OCI-LY1 (cell line): ENCODE results near the gene ALOX5.

Experiments used
- EZH2 ChIP-seq: fragments of 200-600 bp; sonication (generic), shearing (Covaris generic); IDR thresholded peaks from 2 replicates; pipeline ENCODE4 v1.8.0; 2017; ENCODE audit warnings: borderline replicate concordance, mixed run types, mild to moderate bottlenecking, antibody characterized with exemption, low read length, moderate library complexity, mixed read lengths
- TF ChIP-seq, protein P1 (sequence below): fragments of 200-600 bp; sonication (generic), shearing (Covaris generic); IDR thresholded peaks from 2 replicates; pipeline ENCODE4 v1.5.1; 2017; ENCODE audit warnings: mild to moderate bottlenecking, antibody characterized with exemption, low read length, moderate library complexity, mixed read lengths

DNA sequence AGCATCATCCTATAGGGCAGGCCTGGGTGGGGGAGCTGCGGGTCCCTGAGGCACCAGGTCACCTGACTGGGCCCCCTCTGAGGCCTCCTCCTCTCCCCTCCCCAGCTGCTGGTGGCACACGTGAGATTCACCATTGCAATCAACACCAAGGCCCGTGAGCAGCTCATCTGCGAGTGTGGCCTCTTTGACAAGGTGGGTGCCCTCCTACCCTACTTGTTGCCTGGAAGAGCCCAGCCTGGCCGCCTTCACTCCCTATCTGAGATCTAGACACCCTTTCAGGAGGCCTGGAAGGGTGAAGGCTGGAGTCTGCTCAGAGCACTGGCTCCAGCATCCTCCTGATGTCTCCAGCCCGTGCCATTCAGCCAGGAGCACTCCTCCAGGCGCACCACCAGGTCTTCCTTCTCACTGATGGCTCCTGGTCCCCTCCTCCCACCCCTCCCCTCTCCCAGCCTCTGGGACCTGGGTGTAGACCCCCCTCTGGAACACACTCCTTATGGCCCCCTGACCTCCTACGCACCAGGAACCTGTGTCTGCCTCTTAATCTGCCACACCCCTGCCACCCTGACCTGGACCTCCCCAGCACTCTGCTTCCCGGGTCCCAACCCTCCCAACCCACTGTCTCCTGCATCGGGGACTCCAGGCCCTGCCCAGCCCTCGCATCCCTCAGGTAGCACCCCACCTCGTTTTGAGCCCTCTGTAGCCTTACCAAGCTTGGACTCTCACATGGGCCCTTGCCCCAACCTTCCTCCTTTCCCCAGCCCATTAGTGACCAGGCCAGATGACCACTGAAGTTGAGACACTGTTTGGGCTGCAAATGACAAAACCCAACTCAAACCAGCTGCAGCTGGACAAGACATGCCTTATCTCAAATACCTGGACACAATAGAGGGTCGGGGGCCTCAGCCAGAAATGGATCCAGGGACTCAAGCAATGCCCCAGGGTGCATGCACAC is 67.5 kb downstream of the ALOX5 start:
- TF ChIP-seq, protein P1, sequence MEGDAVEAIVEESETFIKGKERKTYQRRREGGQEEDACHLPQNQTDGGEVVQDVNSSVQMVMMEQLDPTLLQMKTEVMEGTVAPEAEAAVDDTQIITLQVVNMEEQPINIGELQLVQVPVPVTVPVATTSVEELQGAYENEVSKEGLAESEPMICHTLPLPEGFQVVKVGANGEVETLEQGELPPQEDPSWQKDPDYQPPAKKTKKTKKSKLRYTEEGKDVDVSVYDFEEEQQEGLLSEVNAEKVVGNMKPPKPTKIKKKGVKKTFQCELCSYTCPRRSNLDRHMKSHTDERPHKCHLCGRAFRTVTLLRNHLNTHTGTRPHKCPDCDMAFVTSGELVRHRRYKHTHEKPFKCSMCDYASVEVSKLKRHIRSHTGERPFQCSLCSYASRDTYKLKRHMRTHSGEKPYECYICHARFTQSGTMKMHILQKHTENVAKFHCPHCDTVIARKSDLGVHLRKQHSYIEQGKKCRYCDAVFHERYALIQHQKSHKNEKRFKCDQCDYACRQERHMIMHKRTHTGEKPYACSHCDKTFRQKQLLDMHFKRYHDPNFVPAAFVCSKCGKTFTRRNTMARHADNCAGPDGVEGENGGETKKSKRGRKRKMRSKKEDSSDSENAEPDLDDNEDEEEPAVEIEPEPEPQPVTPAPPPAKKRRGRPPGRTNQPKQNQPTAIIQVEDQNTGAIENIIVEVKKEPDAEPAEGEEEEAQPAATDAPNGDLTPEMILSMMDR, result no peak
- no peak for TF ChIP-seq EZH2
